HL-60 (cell line): Measurements from ENCODE around the gene TRAM2.

Experiments used
- DNase-seq, 2 experiments: peaks; one replicate each; pipeline ENCODE4 v3.0.0-alpha.2; 2010 to 2020; ENCODE audit warnings: low read depth in 1 of 2, low spot score in 1 of 2
- H3K27ac ChIP-seq: fragments of 250-450 bp; sonication (Bioruptor Pico); replicated peaks from 2 replicates; pipeline ENCODE4 v1.5.1; 2020; ENCODE audit warnings: mild to moderate bottlenecking, moderate library complexity
- H3K27me3 ChIP-seq: fragments of 250-450 bp; sonication (Bioruptor Pico); 2 replicates; pipeline ENCODE4 v1.5.1; 2021; ENCODE audit warnings: mild to moderate bottlenecking, moderate library complexity; ENCODE audit not compliant: insufficient read depth, poor library complexity, severe bottlenecking
- H3K4me3 ChIP-seq: replicated peaks from 2 replicates; pipeline ENCODE4 v1.5.1; 2011; ENCODE audit warnings: mild to moderate bottlenecking, control low read depth, low read length; ENCODE audit not compliant: insufficient read depth
- CTCF ChIP-seq: IDR thresholded peaks from one replicate; pipeline ENCODE4 v1.5.1; 2011; ENCODE audit warnings: low read length, control low read depth, inconsistent platforms; ENCODE audit not compliant: insufficient read depth
- GABPA ChIP-seq: IDR thresholded peaks from 2 replicates; pipeline ENCODE4 v1.6.1; 2012; ENCODE audit warnings: low read depth
- POLR2AphosphoS5 ChIP-seq: IDR thresholded peaks from 2 replicates; pipeline ENCODE4 v1.6.1; 2012; ENCODE audit warnings: low read depth
- SPI1 ChIP-seq: IDR thresholded peaks from 2 replicates; pipeline ENCODE4 v1.6.1; 2012; ENCODE audit warnings: low read depth, mild to moderate bottlenecking, borderline replicate concordance
- TF ChIP-seq, protein P1 (sequence below): IDR thresholded peaks from 2 replicates; pipeline ENCODE4 v1.6.1; 2012; ENCODE audit warnings: low read depth; ENCODE audit not compliant: insufficient replicate concordance

The TRAM2 gene

GRCh38 chr6:52536424-52536916, 40.4 kb downstream of the TRAM2 start:
- Histone ChIP-seq H3K4me3 (no peak overlapping the region), H3K27me3 (no peaks in the 10 kb centered on the region), H3K27ac (no peak overlapping the region)
- DNase-seq, result no peak
- TF ChIP-seq CTCF, result no peak
- TF ChIP-seq, protein P1, sequence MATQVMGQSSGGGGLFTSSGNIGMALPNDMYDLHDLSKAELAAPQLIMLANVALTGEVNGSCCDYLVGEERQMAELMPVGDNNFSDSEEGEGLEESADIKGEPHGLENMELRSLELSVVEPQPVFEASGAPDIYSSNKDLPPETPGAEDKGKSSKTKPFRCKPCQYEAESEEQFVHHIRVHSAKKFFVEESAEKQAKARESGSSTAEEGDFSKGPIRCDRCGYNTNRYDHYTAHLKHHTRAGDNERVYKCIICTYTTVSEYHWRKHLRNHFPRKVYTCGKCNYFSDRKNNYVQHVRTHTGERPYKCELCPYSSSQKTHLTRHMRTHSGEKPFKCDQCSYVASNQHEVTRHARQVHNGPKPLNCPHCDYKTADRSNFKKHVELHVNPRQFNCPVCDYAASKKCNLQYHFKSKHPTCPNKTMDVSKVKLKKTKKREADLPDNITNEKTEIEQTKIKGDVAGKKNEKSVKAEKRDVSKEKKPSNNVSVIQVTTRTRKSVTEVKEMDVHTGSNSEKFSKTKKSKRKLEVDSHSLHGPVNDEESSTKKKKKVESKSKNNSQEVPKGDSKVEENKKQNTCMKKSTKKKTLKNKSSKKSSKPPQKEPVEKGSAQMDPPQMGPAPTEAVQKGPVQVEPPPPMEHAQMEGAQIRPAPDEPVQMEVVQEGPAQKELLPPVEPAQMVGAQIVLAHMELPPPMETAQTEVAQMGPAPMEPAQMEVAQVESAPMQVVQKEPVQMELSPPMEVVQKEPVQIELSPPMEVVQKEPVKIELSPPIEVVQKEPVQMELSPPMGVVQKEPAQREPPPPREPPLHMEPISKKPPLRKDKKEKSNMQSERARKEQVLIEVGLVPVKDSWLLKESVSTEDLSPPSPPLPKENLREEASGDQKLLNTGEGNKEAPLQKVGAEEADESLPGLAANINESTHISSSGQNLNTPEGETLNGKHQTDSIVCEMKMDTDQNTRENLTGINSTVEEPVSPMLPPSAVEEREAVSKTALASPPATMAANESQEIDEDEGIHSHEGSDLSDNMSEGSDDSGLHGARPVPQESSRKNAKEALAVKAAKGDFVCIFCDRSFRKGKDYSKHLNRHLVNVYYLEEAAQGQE, result no peak
- no peak for TF ChIP-seq GABPA
- no peak for TF ChIP-seq SPI1
- TF ChIP-seq POLR2AphosphoS5, result no peak

GRCh38 chr6:52535711-52536423, 41.0 kb downstream of the TRAM2 start:
- Histone ChIP-seq H3K27me3 (no peaks in the 10 kb centered on the region), H3K27ac (no peak overlapping the region), H3K4me3 (no peak overlapping the region)
- DNase-seq, result no peak
- TF ChIP-seq POLR2AphosphoS5 (no peak), CTCF (no peak), GABPA (no peak), SPI1 (no peak)
- TF ChIP-seq, protein P1, result no peak

DNA sequence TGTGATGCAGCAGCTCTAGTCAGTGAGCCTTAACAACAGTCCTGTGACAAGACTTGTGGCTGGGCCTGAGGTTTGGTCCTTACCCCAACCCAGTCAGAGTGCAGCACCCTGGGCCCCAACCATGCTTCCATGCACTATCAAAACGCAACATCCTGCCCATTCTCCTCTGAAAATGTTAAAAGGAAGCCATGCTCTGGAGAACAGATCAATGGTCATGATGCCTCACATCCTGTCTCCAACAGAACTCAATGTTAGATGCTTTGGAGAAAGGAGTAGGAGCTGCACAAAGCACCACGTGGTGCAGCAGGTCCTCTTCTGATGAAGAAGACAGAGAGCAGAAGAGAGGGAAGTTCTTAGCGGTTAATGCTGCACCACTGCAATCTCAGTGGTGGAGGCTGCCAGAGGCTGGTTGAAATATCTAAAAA, 41.9 kb downstream of the TRAM2 start:
- no peak overlapping the region for H3K27ac ChIP-seq

More for the DNA sequence above, 41.9 kb downstream of the TRAM2 start:
- TF ChIP-seq, protein P1, result no peak
- TF ChIP-seq SPI1, result no peak
- no peak for TF ChIP-seq GABPA
- no peak for TF ChIP-seq POLR2AphosphoS5
- no peak for TF ChIP-seq CTCF
- Histone ChIP-seq H3K27me3 (no peaks in the 10 kb centered on the region), H3K4me3 (no peak overlapping the region)
- no peak for DNase-seq
